Activated CD4-positive, CD25-positive, alpha-beta regulatory T cell treated with anti-CD3 and anti-CD28 coated beads, Interleukin-2, amount 50 U/mL, for 16 hours (primary cell): Measurements from ENCODE around the gene LMOD1.
"Not testable (repeated sequence)": the region's sequence is repeated elsewhere in the genome, so short reads cannot be mapped to it uniquely, and the experiment has no call there.

Experiments used
- DNase-seq: peaks from one replicate; pipeline ENCODE4 v3.0.0-alpha.2; 2020; ENCODE audit warnings: low read depth, low spot score

The LMOD1 gene

DNA sequence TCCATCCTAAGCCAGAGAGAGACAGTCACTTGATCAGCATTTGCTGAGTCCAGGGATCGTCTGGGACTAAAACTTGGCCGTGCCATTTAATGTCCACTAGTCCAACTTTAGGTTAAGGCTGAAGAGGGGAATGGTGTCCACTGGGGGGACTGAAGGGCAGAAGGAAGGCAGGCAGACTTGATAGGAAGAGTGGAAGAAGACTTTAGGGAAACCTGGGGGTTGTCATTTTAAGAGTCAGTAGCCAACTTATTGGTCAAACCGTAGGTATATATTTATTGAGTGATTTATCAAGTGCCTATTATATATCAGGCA, 1.3 kb upstream of the LMOD1 start:
- DNase-seq = no peak

DNA sequence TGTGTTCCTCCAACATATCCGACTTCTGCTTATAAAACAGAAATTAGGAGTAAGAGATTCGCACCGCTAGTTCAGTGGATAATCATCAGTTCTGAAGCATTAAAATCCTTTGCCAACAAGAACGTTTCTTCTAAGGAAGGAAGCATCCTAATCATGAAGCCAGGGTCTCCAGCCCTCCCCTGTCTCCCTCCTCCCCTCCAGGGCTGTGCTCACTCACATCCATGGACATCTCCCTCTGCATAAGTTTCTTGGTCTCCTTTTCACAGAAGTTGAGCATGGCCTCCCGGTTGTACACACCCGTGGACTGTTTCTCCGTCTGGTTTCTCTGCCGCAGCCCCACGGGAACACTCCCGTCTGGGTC, 505 bp downstream of the LMOD1 start:
- DNase-seq = no peak

DNA sequence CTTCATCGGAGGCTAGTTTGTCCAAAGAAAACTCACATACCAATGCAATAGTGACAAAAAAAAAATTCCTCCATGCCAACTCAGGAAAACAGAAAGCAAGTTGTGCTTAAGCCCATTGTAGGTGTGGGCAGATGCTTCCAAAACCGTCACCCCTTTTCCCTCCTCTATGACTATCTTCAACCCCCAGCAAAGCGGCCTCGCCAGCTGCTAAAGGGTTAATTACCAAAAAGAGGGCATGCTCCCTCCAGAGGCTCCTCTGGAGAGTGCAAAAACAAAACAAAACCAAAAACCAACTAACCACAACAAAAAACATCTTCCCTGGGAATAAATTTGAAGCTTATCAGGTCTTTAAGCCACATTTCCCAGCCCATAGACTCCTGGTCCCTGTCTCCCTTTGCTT, 1.2 kb downstream of the LMOD1 start:
- no peak for DNase-seq

DNA sequence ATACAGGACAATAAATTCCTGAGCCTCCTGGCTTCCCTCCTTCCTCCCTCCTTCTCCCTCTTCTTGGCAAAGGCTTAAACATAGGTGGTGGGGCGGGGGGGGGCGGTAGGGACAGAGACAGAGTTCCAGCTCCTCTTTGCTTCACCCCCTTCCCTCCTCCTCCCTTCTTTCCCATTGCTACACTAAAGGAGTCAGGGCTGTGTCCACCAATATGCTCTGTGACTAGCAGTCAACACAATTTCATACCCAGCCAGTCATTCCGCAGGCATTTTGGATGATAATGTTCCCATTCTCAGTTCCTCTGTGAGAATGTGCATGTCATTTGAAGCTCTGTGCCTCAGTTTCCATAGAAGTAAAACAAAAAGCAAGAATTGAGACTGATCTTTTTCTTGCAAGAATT, 1.7 kb downstream of the LMOD1 start:
- DNase-seq = no peak

DNA sequence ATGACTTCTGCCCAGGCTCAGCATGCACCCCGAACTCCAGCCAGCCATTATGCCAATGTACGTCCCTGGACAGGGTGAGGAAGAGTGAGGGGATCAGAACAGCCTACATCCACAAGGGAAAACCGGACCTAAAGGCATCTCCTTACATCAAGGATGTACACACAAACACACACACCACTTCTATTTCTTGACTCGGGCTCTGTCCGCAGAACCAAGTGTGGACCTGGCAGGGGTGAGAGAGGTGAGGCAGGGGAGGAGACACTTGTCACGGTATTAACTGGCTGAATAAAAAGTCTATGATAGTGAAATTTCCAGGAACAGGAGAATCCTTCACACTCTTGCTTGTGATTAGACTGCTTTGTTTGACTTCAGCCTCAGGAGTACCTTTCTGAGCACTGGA, 2.3 kb downstream of the LMOD1 start:
- DNase-seq = no peak

DNA sequence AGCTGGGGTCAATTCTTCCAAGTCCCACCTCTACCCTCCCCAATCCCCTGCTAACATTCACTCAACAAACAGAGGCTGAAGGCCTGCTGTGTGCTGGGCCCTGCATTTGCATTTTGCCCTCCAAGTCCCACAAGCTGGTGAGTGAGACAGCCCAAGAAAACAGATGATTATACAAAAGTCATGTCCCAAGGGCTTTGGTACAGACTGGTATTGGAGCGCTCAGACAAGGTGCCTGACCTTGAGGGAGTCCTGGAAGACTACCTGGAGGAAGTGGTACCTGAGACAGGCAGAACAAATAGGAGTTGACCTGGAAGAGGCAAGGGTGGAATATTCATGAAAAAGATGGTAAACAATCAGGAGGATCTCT, 4.2 kb downstream of the LMOD1 start:
- no peak for DNase-seq

DNA sequence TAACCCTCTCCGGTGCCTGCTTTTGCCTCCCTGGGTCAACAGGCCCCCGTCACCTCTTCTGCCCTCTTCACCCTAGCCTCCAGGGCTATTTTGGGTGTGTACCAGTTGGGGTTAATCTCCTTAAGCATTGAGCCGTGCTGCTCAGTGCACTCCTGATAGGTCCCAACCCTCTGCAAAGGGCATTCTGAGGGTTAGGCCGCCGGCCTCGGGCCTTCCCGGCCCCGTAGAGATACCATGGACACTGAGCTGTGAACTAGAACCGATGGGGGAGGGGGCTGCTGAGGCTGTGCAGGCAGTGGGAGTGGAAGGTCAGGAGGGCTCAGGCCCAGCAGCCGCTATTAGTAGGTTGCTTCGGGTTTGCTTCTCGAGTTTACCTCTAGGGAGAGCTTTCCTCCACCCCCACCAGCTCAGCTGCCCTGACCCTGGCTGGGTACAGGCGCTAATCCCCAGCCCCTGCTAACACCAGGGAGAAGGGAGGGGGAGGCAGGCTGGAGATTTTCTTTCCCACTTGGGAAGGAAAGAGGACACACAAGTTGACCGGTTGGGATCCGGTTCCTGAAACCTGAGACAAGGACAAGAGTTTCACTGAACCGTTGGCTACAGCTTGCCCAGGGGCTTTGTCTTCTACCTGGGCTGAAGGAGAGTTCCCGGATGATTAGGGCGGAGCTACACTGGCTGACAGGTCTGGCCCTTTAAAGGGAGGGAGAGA, 4.8 kb downstream of the LMOD1 start:
- no peak for DNase-seq

DNA sequence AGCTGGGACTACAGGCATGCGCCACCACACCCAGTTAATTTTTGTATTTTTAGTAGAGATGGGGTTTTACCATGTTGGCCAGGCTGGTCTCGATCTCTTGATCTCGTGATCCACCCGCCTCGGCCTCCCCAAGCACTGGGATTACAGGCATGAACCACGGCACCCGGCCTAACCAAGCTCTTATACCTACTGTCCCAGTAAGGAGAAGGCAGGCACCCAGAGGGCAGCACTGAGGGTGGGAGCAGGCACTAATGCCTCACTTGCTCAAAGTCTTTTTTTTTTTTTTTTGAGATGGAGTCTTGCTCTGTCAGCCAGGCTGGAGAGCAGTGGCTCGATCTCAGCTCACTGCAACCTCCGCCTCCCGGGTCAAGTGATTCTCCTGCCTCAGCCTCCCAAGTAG, 6.0 kb downstream of the LMOD1 start:
- DNase-seq = not testable (repeated sequence)

DNA sequence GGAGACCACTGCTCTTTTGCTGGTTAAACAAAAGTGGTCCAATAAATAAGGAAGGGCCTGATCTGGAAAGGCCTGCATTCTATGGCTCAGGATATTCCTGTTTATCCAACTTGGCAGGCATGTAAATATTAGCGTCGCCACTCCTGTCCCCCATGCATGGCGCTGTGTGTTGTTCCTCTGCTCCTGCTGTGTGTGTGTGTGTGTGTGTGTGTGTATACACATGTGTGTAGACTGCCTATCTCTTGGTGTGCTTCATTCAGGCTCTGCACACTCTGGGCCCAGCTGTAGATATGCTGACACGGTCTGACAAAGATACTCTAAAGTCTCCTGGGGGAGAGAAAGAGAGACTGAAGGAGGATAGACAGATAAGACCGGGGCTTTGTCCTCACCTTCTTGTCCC, 6.8 kb downstream of the LMOD1 start:
- no peak for DNase-seq

DNA sequence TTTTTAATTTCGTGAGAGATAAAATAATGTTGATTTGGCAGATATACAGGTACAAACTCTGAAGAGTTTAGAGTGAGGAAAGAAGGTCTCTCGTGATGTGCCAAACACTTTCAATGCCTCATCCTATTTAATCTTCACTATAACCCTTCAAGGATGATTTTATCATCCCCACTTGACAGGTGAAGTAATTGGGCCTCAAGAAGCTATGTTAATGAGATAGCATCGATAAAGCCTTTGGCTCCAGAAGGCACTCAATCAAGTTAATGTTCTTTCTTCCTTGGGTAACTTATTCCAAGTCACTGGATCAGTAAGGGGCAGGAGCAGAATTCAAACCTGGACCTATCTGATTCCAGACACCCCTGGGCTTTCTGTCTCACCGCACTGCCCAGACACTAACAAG, 7.2 kb downstream of the LMOD1 start:
- DNase-seq = no peak

DNA sequence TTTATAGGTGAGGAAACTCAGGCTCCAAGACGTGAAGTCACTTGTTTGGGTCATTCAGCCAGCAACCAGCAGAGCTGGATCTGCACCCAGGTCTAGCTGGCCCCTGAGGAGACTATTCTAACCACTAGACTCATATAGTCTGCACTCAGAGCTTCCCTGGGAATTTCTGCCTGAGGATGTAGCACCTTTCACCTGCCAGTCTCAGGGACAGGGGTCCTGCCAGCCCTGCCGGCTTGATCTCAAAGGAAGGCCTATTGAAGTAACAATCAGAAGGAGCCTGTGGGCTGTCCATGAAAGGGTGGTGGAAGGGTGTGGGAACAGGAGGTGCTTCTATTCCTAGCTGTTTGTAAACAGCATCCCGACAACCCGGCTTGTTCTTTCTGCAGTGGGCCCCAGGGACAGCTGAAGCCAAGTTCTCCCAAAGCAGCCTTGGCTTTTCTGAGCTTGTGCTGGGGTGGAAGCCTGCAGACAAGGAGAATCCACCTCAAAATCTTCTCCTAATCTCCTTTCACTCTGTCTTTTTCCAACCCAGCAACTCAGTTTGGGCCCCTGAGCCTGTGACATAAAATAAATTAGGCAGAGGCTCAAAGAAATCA, 7.8 kb downstream of the LMOD1 start:
- DNase-seq = no peak

DNA sequence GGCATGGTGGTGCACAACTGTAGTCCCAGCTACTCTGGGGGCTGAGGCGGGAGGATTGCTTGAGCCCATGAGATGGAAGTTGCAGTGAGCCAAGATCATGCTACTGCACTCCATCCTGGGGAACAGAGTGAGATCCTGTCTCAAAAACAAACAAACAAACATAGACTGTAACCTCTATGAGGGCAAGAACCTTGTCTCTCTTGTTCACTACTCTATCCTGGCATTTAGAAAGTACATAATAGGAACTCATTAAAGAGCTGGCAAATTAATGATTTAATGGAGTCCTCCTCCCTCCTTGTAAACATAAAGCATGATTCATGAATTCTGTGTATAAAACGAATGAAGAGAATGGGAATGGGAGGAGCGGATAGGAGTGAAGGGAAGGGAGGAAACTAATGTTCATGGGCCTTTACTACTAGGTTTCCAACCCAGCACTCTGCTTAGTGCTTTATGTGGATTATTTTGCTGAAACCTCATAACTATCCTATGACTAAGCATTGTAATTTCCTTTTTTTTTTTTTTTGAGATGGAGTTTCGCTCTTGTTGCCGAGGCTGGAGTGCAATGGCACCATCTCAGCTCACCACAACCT, 8.6 kb downstream of the LMOD1 start:
- DNase-seq = no peak

DNA sequence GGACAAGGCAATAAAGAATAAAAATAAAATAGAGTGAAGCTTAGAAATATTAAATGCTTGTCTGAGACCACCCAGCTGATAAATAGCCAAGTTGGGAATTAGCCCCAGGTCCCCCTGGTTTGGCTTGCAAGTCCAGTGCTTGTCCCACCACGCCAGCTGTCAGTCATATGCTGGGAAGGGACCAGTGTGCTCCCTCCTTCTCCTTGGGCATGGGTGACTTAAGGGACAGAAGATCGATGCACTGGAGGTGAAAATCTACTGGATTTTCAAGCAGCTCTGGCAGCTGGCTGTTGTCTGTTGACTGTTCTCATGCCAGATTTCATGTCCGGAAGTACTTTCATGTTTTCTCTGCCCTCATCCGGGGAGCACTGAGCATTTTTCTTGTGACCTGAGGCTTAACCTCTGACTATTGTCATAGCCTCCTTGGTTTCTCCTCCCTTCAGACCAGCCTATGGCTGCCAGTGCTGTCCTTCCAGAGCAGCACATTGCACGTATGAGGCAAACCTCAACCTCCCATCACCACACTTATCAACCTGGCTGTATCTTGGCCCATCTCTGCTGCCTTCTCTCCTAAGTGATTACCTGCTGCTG, 12.4 kb downstream of the LMOD1 start:
- no peak for DNase-seq

DNA sequence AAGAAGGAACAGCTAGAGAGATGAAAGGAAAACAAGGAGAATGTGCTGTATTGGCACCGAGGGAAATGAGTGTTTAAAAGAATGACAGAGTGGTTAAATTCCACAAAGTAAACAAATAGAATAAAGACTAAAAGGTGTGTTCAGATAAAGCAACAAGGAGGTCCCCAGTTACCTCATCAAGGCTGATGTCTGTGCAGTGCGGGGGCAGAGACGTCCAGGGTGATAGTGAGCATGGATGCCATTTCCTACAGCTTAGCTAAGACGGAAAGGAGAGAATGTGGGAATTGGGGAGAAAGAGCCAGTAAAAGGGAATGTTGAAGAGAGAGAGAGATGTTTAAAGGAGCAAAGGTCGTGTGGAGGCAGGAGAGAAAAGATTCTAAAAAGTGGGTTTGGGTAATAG, 15.5 kb downstream of the LMOD1 start:
- no peak for DNase-seq

DNA sequence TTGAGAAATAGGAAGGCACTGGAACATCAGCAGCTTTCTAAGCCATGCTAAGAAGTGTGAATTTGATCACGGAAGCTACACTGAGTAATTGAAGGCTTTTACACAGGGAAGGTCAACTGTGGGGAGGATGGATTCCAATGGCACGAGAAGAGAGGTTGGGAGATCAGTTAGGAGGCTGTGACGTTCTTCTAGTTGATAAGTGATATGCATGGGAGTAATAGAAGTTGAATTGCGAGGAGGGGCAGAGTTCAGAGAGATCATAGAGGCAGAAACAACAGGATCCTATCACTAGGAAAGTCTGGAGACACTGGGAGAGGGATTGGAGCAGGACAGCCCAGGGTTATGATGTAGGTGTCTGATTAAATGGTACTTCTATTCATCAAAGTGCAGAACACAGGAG, 16.2 kb downstream of the LMOD1 start:
- DNase-seq = no peak

DNA sequence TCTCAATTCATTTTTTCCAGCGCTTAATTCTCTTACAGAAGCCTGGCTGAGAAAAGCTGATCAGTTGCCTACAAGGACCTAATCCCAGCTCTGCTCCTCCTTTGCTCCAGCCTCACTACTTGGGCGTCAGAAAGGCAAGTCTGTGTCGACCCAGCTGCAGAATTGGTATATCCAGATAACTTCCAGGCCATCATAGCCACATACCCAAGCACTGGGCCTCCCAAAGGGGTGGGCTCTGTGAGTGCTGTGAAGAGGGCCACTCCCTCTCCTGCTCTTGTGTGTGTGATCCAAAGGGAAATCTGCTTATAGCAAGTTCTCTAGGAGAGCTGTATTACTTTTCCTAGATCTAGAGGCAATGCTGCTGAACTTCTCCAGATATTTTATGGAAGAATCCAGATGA, 18.1 kb downstream of the LMOD1 start:
- DNase-seq = no peak

DNA sequence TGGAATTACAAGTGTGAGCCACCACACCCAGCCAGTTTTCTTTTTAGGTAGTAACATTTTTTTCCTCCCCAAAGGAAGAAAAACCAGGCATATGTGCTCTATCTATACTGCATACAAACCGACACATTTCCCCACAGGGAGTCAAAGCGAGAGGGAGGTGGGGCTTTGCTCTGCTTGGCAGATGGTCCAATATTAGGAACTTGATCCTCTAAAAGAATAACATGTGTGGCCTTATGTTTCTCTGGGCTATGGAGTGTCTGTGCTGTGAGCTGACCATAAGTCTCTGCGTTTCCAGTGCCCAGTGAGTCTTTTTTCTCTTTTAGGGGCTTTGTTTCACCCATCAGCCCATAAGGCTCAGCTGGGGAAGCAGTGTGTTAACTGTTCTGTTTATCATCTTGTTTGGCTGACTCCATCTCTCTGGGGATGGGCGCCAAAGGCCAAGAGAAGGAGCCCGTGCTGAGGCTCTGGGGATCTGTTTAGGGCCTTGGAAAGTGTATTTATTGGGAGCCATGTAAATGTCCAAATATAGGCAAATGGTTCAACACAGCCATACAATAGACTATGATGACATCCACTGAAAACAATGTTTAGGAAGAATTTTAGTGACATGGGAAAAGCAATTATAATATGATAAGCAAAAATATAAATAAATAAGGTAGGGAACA, 20.2 kb downstream of the LMOD1 start:
- no peak for DNase-seq

DNA sequence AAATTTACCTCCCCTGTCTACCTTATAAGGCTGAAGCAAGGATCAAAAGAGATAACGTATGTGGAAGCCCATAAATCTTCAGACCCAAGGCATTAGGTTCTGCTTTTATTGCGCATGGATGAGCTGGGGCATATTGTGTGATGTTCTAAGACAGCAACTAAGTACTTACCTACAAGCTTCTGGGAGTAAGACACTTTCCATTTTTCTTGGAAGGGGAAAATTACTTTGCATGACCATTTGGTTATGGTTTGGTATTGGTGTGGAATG, 21.1 kb downstream of the LMOD1 start:
- no peak for DNase-seq

DNA sequence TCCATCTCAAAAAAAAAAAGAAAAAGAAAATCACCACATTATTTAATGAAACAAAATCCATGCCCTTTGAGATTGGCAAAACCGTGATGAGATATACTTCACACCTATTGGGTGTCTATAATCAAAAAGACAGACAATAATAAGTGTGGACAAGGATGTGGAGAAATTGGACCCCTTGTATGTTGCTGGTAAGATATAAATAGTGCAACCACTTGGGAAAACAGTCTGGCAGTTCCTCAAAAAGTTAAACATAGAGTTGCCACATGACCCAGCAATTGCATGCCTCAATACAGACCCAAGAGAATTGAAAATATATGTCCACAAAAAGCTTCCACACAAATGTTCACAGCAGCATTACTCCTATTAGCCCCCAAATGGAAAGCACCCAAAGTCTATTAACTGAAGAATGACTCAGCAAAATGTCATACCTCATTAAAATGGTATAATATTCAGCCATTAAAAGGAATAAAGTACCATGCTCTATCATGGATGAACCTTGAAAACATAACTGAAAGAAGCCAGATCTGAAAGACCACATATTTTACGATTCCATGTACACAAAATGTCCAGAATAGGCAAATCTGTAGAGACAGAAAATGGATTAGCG, 24.3 kb downstream of the LMOD1 start:
- DNase-seq = no peak

DNA sequence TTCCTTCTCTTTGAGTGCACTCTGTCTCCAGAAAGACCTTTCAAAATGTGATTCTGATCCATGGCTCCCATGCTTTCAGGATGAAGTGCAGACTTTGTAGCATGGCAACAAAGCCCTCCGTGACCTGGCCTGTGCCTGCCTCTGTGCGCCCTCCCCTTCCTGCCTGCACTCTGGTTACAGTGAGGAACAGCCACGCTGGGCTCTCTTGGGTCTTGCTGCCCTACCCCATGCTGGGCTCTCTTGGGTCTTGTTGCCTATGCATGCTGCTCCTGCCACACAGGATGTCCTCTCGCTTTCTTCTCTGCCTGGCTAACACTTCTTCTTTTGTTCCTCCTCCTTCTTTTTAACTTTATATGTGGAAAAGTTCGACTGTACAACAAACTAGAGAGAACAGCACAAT, 28.0 kb downstream of the LMOD1 start:
- DNase-seq = no peak

DNA sequence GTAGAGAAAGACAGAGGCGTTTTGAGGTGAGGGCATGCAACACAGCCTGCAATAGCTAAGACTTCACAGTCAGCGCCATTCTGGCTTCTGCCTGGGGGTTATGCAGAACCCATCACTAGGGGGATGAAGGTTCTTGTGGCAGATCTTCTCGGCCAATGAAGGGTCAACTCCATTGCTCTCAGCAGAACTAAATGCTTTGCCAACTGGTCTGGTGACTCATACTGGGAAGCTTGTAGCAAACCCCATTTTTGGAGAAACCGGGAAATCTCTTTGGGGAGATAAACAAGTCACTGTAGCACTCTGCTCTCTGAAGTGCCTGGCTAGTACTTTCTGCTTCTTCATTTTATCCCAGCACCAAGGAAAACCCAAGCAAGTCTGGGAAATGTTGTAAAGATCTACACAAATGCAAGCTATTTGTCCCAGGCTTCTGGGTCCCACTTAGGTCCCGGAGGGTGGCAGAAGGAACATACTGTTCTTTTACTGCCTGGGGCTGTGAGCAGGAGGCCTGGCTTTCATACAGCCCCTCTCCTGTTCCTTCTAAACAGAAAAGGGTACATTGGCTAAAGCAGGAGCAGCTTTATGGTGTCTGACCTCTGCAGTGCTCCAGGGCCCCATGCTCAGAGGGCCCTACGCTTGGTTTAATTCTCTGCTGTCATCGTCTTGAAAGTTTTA, 28.9 kb downstream of the LMOD1 start:
- DNase-seq = no peak

DNA sequence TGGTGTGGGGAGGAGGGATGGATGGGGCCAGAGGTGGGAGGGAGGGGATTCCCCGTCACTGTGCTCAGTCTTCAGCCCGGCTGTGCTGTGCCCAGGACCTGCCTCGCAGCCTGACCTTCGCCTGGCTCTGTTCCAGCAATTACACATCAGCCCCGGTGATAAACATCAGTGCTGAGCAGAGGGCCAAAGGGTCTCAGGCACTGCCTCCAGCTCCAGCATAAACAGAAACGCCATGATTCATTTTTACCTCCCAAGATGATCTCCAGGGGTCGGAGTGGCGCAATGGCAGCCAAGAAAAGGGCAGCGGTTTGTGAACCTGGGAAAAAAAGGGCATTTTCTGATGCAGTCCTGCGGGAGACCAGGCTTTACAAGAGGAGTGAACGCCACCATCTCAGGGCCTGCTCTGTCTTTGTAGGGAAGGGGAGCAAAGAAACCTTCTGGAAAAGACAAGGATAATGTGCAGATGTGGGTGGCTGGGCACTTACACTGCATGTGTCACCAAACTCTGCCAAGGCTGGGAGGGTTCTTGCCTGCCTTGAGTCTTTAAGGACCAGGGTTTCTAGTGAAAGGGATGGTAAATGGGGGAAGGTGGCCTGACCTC, 29.6 kb downstream of the LMOD1 start:
- DNase-seq = no peak
